Gastrocnemius medialis (tissue), 4 donors: ENCODE results near the gene OVCH2. TPM values are rescaled to one million over a fixed set of nuclear protein-coding genes. Genes with fewer than 3 reads are reported as not detected.

ENCODE experiments used
- ATAC-seq, 2 donors: fragments of 150-250 bp; one replicate each; pipeline ENCODE4 v1.9.1; 2016
- DNase-seq, 2 donors: peaks; one replicate each; pipeline ENCODE4 v3.0.0-alpha.2; 2019
- H3K27ac ChIP-seq, 4 donors: fragments of 200-600 bp; sonication (generic); 1 replicate in 1 of 4; 2 replicates in 3 of 4; pipeline ENCODE4 v1.5.1; 2016 to 2018; ENCODE audit warnings: mild to moderate bottlenecking in 2 of 4, moderate library complexity in 1 of 4
- H3K27me3 ChIP-seq, 3 donors: fragments of 200-600 bp; sonication (generic) in 2 of 3; 1 replicate in 1 of 3; 2 replicates in 2 of 3; pipeline versions ENCODE4 v1.5.1 to v1.6.0; 2016 to 2019; ENCODE audit warnings: mild to moderate bottlenecking in 1 of 3, moderate library complexity in 1 of 3
- H3K36me3 ChIP-seq, 2 donors: fragments of 200-600 bp; sonication (generic) in 1 of 2; one replicate each; pipeline ENCODE4 v1.5.1; 2017 to 2018
- H3K4me1 ChIP-seq, 2 donors: fragments of 200-600 bp; sonication (generic) in 1 of 2; one replicate each; pipeline ENCODE4 v1.5.1; 2016 to 2017; ENCODE audit warnings: mild to moderate bottlenecking in 2 of 2
- H3K4me3 ChIP-seq, 4 donors: fragments of 200-600 bp; sonication (generic) in 3 of 4; 1 replicate in 1 of 4; 2 replicates in 3 of 4; pipeline ENCODE4 v1.5.1; 2016 to 2019; ENCODE audit warnings: mild to moderate bottlenecking in 2 of 4
- H3K9me3 ChIP-seq, 3 donors: fragments of 200-600 bp; sonication (generic) in 2 of 3; 1 replicate in 1 of 3; 2 replicates in 2 of 3; pipeline ENCODE4 v1.5.1; 2016 to 2019
- POLR2A ChIP-seq, 2 donors: fragments of 450-650 bp; IDR thresholded peaks; one replicate each; pipeline ENCODE4 v1.6.1; 2017; ENCODE audit warnings: antibody characterized with exemption in 2 of 2, mild to moderate bottlenecking in 2 of 2, moderate library complexity in 2 of 2
- in situ Hi-C, 4 donors: fragments of 200-750 bp; cut with MboI; loops; one replicate each; pipeline versions ENCODE4 v1.15.0 to v1.8.0; 2017; ENCODE audit warnings: low sequenced_read_pairs in 4 of 4
- intact Hi-C: fragments of 100-400 bp; cut with DNase I; formaldehyde crosslinking; loops from one replicate; pipeline ENCODE4 v1.15.1; 2023; ENCODE audit warnings: low total_unique reads
- total RNA-seq, 4 donors: library from RNA; depleted of rRNA; stranded (reverse); fragments of >200 nt; gene quantifications; one replicate each; pipeline versions ENCODE4 v1.1.0 to v1.2.3, GENCODE V29; 2016
- TF ChIP-seq, protein P1 (sequence below), 5 experiments: fragments of 450-650 bp in 3 of 5; fragments of 200-600 bp in 2 of 5; sonication (generic) in 2 of 5; IDR thresholded peaks in 4 of 5; conservative IDR thresholded peaks in 1 of 5; 1 replicate in 4 of 5; 2 replicates in 1 of 5; pipeline ENCODE4 v1.5.1; 2016 to 2019; ENCODE audit warnings: antibody characterized with exemption in 5 of 5, mild to moderate bottlenecking in 3 of 5, moderate library complexity in 3 of 5

The OVCH2 gene
- total RNA-seq, 4 donors from 2014 or later = not detected

DNA sequence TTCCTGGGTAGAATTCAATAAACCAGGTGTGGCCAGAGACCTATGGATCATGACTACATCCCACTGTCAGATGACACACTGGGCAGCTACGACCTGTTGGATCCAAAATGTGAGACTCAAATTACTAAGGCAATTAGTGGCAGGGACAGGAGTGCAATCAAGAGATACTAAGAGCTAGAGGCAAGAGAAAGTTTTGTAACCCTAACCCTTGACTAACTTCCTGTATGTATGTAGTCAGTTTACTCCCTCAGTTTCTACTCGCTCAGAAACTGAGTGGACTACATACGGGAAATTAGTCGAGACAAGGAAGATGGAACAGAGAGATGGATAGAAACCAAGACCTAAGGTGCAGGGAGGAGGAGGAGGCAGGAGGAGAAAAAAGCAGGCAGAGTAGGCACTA lies 35.6 kb downstream of the OVCH2 start:
- TF ChIP-seq, protein P1, sequence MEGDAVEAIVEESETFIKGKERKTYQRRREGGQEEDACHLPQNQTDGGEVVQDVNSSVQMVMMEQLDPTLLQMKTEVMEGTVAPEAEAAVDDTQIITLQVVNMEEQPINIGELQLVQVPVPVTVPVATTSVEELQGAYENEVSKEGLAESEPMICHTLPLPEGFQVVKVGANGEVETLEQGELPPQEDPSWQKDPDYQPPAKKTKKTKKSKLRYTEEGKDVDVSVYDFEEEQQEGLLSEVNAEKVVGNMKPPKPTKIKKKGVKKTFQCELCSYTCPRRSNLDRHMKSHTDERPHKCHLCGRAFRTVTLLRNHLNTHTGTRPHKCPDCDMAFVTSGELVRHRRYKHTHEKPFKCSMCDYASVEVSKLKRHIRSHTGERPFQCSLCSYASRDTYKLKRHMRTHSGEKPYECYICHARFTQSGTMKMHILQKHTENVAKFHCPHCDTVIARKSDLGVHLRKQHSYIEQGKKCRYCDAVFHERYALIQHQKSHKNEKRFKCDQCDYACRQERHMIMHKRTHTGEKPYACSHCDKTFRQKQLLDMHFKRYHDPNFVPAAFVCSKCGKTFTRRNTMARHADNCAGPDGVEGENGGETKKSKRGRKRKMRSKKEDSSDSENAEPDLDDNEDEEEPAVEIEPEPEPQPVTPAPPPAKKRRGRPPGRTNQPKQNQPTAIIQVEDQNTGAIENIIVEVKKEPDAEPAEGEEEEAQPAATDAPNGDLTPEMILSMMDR (IDR thresholded peaks at IDR 0.05 in 4 of 5, conservative IDR thresholded peaks at IDR 0.05 in 1 of 5) = no peak
- TF ChIP-seq POLR2A (IDR thresholded peaks at IDR 0.05) = no peak
- DNase-seq = no peak
- H3K27me3 ChIP-seq = no peaks in the 10 kb centered on the region
- peaks cover 0 to 14% of the 10 kb centered on the region in 2 donors for H3K36me3 ChIP-seq
- intact Hi-C loops (no loop called here), in situ Hi-C loops (no loop called here)
- H3K9me3 ChIP-seq = no peaks in the 10 kb centered on the region
- H3K27ac ChIP-seq = no peak overlapping the region
- H3K4me3 ChIP-seq = no peak overlapping the region
- H3K4me1 ChIP-seq = peaks cover 0 to 19% of the 10 kb centered on the region in 2 donors
- ATAC-seq = no peak

DNA sequence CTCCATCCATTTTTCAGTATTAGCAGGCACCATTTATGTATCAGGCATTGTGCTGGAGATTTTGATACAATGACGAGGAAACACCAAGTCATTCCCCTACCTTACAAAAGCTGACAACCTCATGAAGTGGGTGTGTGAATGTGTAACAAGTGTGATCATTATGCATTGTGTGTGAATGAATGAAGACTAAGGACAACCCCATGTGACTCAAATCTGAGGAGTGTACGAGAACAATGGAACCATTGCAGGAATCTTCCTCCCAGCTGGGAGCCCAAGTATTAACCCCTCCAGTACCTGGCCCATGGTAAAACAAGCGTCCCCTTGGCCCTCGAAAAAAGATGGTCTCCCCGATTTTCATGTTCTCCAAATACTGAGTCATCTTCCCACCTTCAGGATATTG lies 37.4 kb downstream of the OVCH2 start:
- Histone ChIP-seq H3K4me1 (peaks cover 0 to 13% of the 10 kb centered on the region in 2 donors), H3K27ac (no peak overlapping the region), H3K9me3 (no peaks in the 10 kb centered on the region), H3K27me3 (no peaks in the 10 kb centered on the region), H3K4me3 (no peak overlapping the region), H3K36me3 (peaks cover 0 to 14% of the 10 kb centered on the region in 2 donors)
- TF ChIP-seq, protein P1 (IDR thresholded peaks at IDR 0.05 in 4 of 5, conservative IDR thresholded peaks at IDR 0.05 in 1 of 5) = no peak
- no peak for TF ChIP-seq POLR2A (IDR thresholded peaks at IDR 0.05)
- no peak for ATAC-seq
- in situ Hi-C loops = no loop called here
- DNase-seq = no peak
- intact Hi-C loops = no loop called here

DNA sequence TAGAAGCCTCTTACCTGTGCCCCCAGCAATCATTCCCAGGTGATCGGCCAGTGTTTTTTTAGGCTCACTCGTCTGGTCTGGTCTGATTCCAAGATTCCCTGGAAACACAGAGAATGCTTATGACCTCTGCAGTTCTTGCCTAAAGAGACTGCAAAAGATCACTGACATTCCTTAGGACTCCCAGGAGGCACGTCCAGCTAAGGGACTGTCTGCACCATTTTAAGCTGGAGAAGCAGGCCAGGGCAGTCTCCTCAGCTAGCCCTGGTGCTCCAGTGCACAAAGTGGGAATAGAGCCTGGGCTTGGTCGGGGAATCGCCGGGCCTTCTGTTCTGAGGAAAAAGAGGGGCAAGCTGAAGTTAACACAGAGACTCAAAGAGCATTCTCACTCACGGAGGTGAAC lies 37.8 kb downstream of the OVCH2 start:
- DNase-seq = no peak
- ATAC-seq = no peak
- Histone ChIP-seq H3K27ac (no peak overlapping the region), H3K36me3 (peaks cover 0 to 14% of the 10 kb centered on the region in 2 donors), H3K4me1 (peaks cover 0 to 9% of the 10 kb centered on the region in 2 donors), H3K27me3 (no peaks in the 10 kb centered on the region), H3K9me3 (no peaks in the 10 kb centered on the region), H3K4me3 (no peak overlapping the region)
- TF ChIP-seq, protein P1 (IDR thresholded peaks at IDR 0.05 in 4 of 5, conservative IDR thresholded peaks at IDR 0.05 in 1 of 5) = no peak
- TF ChIP-seq POLR2A (IDR thresholded peaks at IDR 0.05) = no peak
- in situ Hi-C loops (no loop called here), intact Hi-C loops (no loop called here)

DNA sequence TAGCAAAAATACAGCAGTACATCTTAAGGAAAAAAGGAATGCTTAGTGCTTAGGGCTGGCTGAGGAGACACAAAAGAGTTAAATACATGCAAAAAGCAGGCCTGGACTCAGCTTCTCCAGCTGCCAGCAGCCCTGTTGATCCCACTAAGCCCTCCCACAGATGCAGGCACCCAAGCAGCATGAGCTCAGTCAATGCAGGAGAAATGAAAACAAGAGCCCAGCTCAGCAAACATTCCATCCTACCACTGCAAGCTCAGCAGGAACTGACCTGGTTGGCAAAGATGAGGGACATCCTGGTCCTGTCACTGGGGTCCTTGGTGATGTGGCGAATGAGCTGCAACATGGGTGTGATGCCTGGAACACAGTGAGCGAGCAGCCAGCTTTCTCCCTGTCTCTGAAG lies 38.8 kb downstream of the OVCH2 start:
- no peak for DNase-seq
- H3K4me1 ChIP-seq = no peaks in the 10 kb centered on the region
- no peak for ATAC-seq
- no peak for TF ChIP-seq POLR2A (IDR thresholded peaks at IDR 0.05)
- TF ChIP-seq, protein P1 (IDR thresholded peaks at IDR 0.05 in 4 of 5, conservative IDR thresholded peaks at IDR 0.05 in 1 of 5) = no peak
- in situ Hi-C loops (no loop called here), intact Hi-C loops (no loop called here)
- H3K36me3 ChIP-seq = peaks cover 0 to 14% of the 10 kb centered on the region in 2 donors
- H3K9me3 ChIP-seq = no peaks in the 10 kb centered on the region
- H3K4me3 ChIP-seq = no peak overlapping the region
- no peaks in the 10 kb centered on the region for H3K27me3 ChIP-seq
- H3K27ac ChIP-seq = no peak overlapping the region

DNA sequence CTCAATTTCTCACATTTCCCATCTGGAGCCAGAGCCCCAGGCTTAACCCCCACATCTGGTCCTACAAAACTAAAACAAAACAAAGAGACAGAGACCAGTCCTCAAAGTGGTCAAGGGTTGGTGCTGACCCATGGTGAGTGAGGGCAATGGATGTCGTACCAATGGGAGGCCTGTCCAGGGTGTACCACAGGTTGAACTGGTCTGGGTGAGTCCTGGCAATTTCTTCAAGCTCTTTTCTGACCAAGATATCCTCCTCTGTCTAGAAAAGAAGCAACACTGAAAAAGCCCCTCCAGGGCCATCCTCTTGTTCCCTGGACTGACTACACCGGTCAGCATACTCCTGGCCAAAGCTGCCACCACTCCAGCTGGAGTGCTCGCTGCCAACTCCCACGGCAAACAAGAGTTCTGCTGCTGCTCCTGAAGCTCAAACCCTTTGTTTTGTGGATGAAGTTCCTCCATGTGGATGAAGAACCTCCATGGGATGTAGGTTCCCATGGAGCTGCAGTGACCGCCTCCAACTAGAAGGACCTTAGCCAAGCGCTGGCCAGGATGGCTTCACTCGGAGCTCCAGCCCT lies 39.9 kb downstream of the OVCH2 start:
- Histone ChIP-seq H3K36me3 (peaks cover 0 to 14% of the 10 kb centered on the region in 2 donors), H3K4me3 (no peak overlapping the region), H3K27ac (no peak overlapping the region), H3K27me3 (no peaks in the 10 kb centered on the region), H3K4me1 (no peaks in the 10 kb centered on the region), H3K9me3 (no peaks in the 10 kb centered on the region)
- intact Hi-C loops = no loop called here
- in situ Hi-C loops = no loop called here
- DNase-seq = no peak
- TF ChIP-seq, protein P1 (IDR thresholded peaks at IDR 0.05 in 4 of 5, conservative IDR thresholded peaks at IDR 0.05 in 1 of 5) = no peak
- TF ChIP-seq POLR2A (IDR thresholded peaks at IDR 0.05) = no peak
- no peak for ATAC-seq
